Neutrophil (primary cell): ENCODE results near the gene ZNF79.

ENCODE experiments used
- H3K27ac ChIP-seq: fragments of 200-600 bp; sonication (generic); 2 replicates; pipeline ENCODE4 v1.5.1; 2016; ENCODE audit warnings: mild to moderate bottlenecking, moderate library complexity
- H3K27me3 ChIP-seq: fragments of 200-600 bp; sonication (generic); 2 replicates; pipeline ENCODE4 v1.6.0; 2016; ENCODE audit warnings: mild to moderate bottlenecking
- H3K36me3 ChIP-seq: fragments of 200-600 bp; sonication (generic); 2 replicates; pipeline ENCODE4 v1.5.1; 2017
- H3K4me1 ChIP-seq, 2 experiments: fragments of 200-600 bp in 1 of 2; sonication (generic) in 1 of 2; 1 replicate in 1 of 2; 2 replicates in 1 of 2; pipeline versions ENCODE4 v1.5.1 to v1.6.1; 2013 to 2016; ENCODE audit warnings: low read depth in 1 of 2, low read length in 1 of 2, mild to moderate bottlenecking in 1 of 2, moderate library complexity in 1 of 2; ENCODE audit not compliant: control insufficient read depth in 1 of 2, insufficient read depth in 1 of 2
- H3K4me3 ChIP-seq, 2 experiments: fragments of 200-600 bp in 1 of 2; sonication (generic) in 1 of 2; 1 replicate in 1 of 2; 2 replicates in 1 of 2; pipeline ENCODE4 v1.5.1; 2013 to 2016; ENCODE audit warnings: low read depth in 1 of 2, low read length in 1 of 2, mild to moderate bottlenecking in 1 of 2, moderate library complexity in 1 of 2
- H3K9me3 ChIP-seq: fragments of 200-600 bp; sonication (generic); 2 replicates; pipeline ENCODE4 v1.5.1; 2016
- CTCF ChIP-seq: fragments of 200-600 bp; sonication (generic); IDR thresholded peaks from 2 replicates; pipeline ENCODE4 v1.5.1; 2016; ENCODE audit warnings: antibody characterized with exemption

ZNF79 gene

DNA sequence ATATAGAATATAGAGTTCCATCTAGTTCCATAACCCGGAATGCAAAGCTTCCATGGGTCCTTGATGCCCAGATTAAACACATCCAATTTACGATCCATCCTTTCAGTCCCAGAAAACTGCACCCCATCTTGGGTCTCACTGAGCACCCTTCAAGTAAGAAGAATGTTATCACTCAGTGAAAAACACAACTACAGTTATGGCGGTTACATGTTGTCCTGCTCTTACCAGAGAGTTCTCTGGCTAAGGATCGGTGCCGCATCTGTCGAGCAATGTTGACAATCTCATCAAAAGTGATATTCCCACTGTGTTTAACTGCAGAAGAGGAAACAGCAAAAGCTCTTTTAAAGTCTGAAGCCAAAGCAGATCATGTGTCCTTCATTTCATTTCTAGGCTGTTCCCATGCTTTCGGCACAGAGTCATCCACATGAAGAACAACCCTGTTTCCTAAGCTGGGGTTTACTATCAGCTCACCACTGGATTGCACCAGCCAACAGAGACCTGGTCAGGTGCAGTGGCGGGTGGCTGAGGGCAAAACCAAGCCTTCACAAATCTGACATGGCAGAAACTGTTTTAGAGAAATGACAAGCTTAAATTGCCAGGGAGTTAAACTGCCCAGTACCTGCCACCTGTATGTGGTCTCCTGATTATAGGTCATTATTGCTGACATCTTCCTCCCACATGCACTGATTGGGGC, 24.1 kb downstream of the ZNF79 start:
- Histone ChIP-seq H3K4me3 (no peak overlapping the region), H3K27me3 (no peaks in the 10 kb centered on the region), H3K4me1 (peaks cover 34 to 35% of the 10 kb centered on the region in 2 experiments), H3K36me3 (peaks cover 63% of the 10 kb centered on the region), H3K27ac (no peak overlapping the region), H3K9me3 (no peaks in the 10 kb centered on the region)
- no peak for TF ChIP-seq CTCF

- H3K36me3 ChIP-seq, result peaks cover 53% of the 10 kb centered on the region
- no peak for TF ChIP-seq CTCF
- H3K27me3 ChIP-seq, result no peaks in the 10 kb centered on the region
- H3K27ac ChIP-seq, result no peak overlapping the region
- peaks cover 38 to 44% of the 10 kb centered on the region in 2 experiments for H3K4me1 ChIP-seq
- H3K9me3 ChIP-seq, result no peaks in the 10 kb centered on the region
- H3K4me3 ChIP-seq, result no peak overlapping the region
These were observed 25.3 kb downstream of the ZNF79 start for GRCh38 chr9:127449332-127449966.

DNA sequence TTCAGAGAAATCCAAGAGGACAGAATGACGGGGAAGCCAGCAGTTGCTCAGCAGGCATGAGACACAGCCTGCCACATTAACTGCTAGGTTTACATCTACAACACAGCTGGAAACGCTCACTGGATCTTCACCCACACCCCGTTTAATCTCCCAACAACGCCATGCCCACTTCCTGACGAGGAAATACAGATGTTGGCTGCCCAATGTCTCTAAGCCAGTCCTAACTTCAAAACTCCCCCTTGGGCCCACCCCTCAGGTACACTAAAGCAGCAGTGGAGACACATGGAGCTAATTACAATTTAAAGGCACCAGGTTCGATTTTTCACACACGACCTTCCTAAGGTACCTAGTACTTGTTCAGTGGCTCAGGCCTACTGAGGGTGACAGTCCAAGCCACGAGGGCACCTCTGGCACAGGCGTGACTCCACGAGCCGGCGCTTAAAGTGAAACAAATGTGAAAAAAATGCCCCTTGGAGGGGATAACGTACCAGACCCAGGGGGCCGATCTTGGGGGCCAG, 26.1 kb downstream of the ZNF79 start:
- peaks cover 44% of the 10 kb centered on the region for H3K36me3 ChIP-seq
- H3K4me1 ChIP-seq, result peaks cover 47 to 52% of the 10 kb centered on the region in 2 experiments
- H3K27ac ChIP-seq, result peak overlapping the region; percentile 87
- no peaks in the 10 kb centered on the region for H3K27me3 ChIP-seq
- TF ChIP-seq CTCF, result no peak
- H3K9me3 ChIP-seq, result no peaks in the 10 kb centered on the region
- peak overlapping the region; percentile 91 to 98 for H3K4me3 ChIP-seq

DNA sequence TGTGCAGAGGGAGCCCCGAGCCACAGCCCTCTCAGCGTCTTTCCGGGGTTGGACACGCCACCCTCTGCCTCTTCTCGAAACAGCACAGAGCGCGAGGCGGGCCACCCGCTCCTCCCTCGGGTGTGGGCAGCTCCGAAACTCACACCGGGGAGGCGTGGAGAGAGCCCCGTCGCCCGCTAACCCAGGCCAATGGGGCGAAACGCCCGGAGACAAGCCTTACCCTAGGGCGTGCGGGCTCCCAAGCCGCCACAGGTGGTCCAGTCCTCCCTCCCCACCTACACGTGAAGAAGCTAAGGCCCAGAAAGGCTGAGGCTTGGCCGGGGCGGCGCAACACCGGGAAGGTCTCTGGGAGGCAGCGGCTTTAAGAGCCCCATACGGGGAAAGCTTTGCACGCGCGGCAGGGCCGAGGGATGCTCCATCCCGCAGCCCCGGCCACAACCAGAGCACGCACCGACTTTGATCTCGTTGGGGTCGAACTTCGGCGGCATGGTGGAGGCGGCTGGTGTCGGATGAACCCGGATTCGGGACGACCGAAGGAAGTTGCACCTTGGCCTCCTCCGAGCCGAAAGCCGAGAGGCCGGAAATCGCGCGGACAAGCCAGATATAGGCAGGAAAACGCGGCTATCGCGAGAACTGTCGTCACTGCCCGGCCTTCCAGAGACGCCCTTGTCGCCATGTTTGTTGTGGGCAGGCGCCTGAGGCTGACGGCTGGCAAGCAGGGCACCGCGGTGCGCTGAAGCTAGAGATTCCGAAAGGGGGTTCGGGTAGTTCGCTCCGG, 26.8 kb downstream of the ZNF79 start, which contains the start of the genes LRSAM1 and RPL12:
LRSAM1 (plus strand) TSS at position 681 of the 778 bp plus-strand sequence. CDS start 3,018 bp downstream, outside the sequence.
RPL12 (minus strand) TSS at position 577 of the 778 bp plus-strand sequence; CDS start at position 488, 89 bp downstream.
- Histone ChIP-seq H3K27ac (peak within 1 kb of the TSS; percentile 87), H3K4me1 (peaks cover 54 to 59% of the 10 kb centered on the region in 2 experiments), H3K9me3 (no peaks in the 10 kb centered on the region), H3K36me3 (peaks cover 37% of the 10 kb centered on the region), H3K27me3 (no peaks in the 10 kb centered on the region), H3K4me3 (peak within 1 kb of the TSS; percentile 91 to 98)
- no peak for TF ChIP-seq CTCF

- Histone ChIP-seq H3K4me3 (peak overlapping the region; percentile 91 to 98), H3K9me3 (no peaks in the 10 kb centered on the region), H3K4me1 (peaks cover 59 to 64% of the 10 kb centered on the region in 2 experiments), H3K36me3 (peaks cover 32% of the 10 kb centered on the region), H3K27ac (peak overlapping the region; percentile 87), H3K27me3 (no peaks in the 10 kb centered on the region)
- no peak for TF ChIP-seq CTCF
These were observed 27.4 kb downstream of the ZNF79 start for GRCh38 chr9:127451608-127451857.
